ENCODE data around the gene HDAC7.

DNA sequence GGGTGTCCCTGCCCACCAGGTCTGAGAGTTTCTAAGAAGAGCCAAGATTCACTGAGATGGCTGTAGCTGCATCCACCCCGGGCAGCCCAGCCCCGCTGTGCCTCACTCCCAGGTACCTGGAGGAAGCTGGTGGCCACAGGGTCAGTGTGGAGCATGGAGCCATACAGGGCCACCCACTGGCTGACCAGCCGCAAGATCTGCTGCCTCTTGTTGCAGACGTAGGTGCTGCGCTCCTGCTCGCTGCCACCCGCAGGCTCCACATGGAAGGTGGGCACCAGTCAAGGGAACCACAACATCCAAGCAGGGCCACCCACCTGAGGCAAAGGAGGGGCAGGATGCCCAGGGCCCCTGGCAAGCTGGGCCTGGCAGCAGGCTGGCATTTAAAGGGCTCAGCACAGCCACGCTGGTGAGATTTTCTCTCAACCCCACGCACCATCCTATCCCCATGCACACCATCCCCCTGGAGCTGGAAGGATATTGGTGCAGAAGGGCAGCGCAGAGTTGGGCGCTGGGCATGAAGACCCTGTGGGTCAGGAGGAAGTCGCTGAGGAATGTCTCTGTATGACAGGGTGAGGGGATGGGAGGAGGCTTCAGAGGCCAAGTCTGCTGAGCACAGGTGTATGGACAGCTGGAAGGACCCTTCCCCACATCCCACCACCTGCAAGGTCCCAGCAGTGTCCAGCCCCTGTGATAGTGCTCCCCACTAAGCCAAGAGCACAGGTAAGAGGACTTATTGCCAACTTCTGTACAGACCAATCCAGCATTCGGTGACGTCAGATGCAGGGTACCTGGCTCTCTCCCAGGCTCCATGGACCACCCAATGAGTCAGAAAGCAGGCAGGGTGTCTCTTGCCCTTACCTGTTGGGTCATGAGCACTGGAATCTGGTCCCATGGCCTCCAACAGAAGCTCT lies 71.9 kb downstream of the HDAC7 start:
- TF ChIP-seq, protein P1, sequence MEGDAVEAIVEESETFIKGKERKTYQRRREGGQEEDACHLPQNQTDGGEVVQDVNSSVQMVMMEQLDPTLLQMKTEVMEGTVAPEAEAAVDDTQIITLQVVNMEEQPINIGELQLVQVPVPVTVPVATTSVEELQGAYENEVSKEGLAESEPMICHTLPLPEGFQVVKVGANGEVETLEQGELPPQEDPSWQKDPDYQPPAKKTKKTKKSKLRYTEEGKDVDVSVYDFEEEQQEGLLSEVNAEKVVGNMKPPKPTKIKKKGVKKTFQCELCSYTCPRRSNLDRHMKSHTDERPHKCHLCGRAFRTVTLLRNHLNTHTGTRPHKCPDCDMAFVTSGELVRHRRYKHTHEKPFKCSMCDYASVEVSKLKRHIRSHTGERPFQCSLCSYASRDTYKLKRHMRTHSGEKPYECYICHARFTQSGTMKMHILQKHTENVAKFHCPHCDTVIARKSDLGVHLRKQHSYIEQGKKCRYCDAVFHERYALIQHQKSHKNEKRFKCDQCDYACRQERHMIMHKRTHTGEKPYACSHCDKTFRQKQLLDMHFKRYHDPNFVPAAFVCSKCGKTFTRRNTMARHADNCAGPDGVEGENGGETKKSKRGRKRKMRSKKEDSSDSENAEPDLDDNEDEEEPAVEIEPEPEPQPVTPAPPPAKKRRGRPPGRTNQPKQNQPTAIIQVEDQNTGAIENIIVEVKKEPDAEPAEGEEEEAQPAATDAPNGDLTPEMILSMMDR (IDR thresholded peaks at IDR 0.05; ENCODE audit: low read depth, low read length, poor library complexity, severe bottlenecking): no peak
- TF ChIP-seq EZH2phosphoT487 (IDR thresholded peaks at IDR 0.05; ENCODE audit: borderline replicate concordance, low read length): no peak
